H9 (cell line): ENCODE data around the gene GRIP1. TPM values are rescaled to one million over a fixed set of nuclear protein-coding genes. Genes with fewer than 3 reads are reported as not detected.

Source experiments
- DNase-seq: peaks from one replicate; pipeline ENCODE4 v3.0.0-alpha.2; 2017
- H2AFZ ChIP-seq: one replicate; pipeline ENCODE4 v1.6.1; 2013; ENCODE audit warnings: mild to moderate bottlenecking, low read length, control low read depth, moderate library complexity
- H2AK5ac ChIP-seq: 2 replicates; pipeline ENCODE4 v1.6.1; 2013; ENCODE audit warnings: low read length, control low read depth, mixed read lengths; ENCODE audit not compliant: insufficient read length
- H2BK120ac ChIP-seq: one replicate; pipeline ENCODE4 v1.6.1; 2013; ENCODE audit warnings: low read depth, mild to moderate bottlenecking, low read length, control low read depth, inconsistent platforms; ENCODE audit not compliant: poor library complexity, severe bottlenecking
- H2BK12ac ChIP-seq: 2 replicates; pipeline ENCODE4 v1.6.1; 2013; ENCODE audit warnings: low read length, control low read depth, mixed read lengths, low read depth; ENCODE audit not compliant: insufficient read length
- H2BK15ac ChIP-seq: 2 replicates; pipeline ENCODE4 v1.6.1; 2013; ENCODE audit warnings: low read depth, low read length, control low read depth
- H2BK20ac ChIP-seq: one replicate; pipeline ENCODE4 v1.6.1; 2013; ENCODE audit warnings: low read depth, mild to moderate bottlenecking, low read length, control low read depth, inconsistent platforms; ENCODE audit not compliant: poor library complexity, severe bottlenecking
- H2BK5ac ChIP-seq: 2 replicates; pipeline ENCODE4 v1.6.1; 2013; ENCODE audit warnings: low read length, control low read depth, mixed read lengths; ENCODE audit not compliant: insufficient read length
- H3K14ac ChIP-seq: 2 replicates; pipeline ENCODE4 v1.6.1; 2013; ENCODE audit warnings: low read length, control low read depth; ENCODE audit not compliant: insufficient read depth
- H3K18ac ChIP-seq: 2 replicates; pipeline ENCODE4 v1.6.1; 2013; ENCODE audit warnings: low read depth, mild to moderate bottlenecking, mixed read lengths, low read length, control low read depth; ENCODE audit not compliant: insufficient read length
- H3K23ac ChIP-seq: 2 replicates; pipeline ENCODE4 v1.6.1; 2013; ENCODE audit warnings: low read length, control low read depth, mixed read lengths, low read depth; ENCODE audit not compliant: insufficient read length
- H3K23me2 ChIP-seq: 2 replicates; pipeline ENCODE4 v1.6.1; 2013; ENCODE audit warnings: low read depth, mild to moderate bottlenecking, mixed read lengths, low read length, control low read depth; ENCODE audit not compliant: insufficient read length, poor library complexity, severe bottlenecking
- H3K27ac ChIP-seq: 2 replicates; pipeline ENCODE4 v1.5.1; 2013; ENCODE audit warnings: low read length, control low read depth, mixed read lengths, low read depth; ENCODE audit not compliant: insufficient read length
- H3K27me3 ChIP-seq: 2 replicates; pipeline ENCODE4 v1.6.1; 2013; ENCODE audit warnings: low read length, control low read depth, inconsistent platforms; ENCODE audit not compliant: insufficient read depth
- H3K4ac ChIP-seq: 2 replicates; pipeline ENCODE4 v1.6.1; 2013; ENCODE audit warnings: low read depth, mild to moderate bottlenecking, control low read depth, inconsistent platforms, low read length, moderate library complexity
- H3K4me1 ChIP-seq: 2 replicates; pipeline ENCODE4 v1.6.1; 2013; ENCODE audit warnings: low read length, control low read depth, inconsistent platforms; ENCODE audit not compliant: insufficient read depth
- H3K4me2 ChIP-seq: 2 replicates; pipeline ENCODE4 v1.6.1; 2013; ENCODE audit warnings: low read length, control low read depth, mixed read lengths; ENCODE audit not compliant: insufficient read length, insufficient read depth
- H3K56ac ChIP-seq: 2 replicates; pipeline ENCODE4 v1.6.1; 2013; ENCODE audit warnings: low read depth, mild to moderate bottlenecking, mixed read lengths, low read length, control low read depth; ENCODE audit not compliant: insufficient read length
- H3K79me1 ChIP-seq: 2 replicates; pipeline ENCODE4 v1.6.1; 2013; ENCODE audit warnings: low read depth, mild to moderate bottlenecking, moderate library complexity, low read length, control low read depth, inconsistent platforms; ENCODE audit not compliant: insufficient read depth, poor library complexity, severe bottlenecking
- H3K79me2 ChIP-seq: 2 replicates; pipeline ENCODE4 v1.6.1; 2013; ENCODE audit warnings: low read length, control low read depth, inconsistent platforms; ENCODE audit not compliant: insufficient read depth
- H3K9ac ChIP-seq: 2 replicates; pipeline ENCODE4 v1.6.1; 2013; ENCODE audit warnings: low read length, control low read depth, mixed read lengths; ENCODE audit not compliant: insufficient read length; ENCODE audit errors: extremely low read depth
- H3K9me3 ChIP-seq: one replicate; pipeline ENCODE4 v1.6.1; 2013; ENCODE audit warnings: low read depth, low read length, inconsistent platforms; ENCODE audit not compliant: control insufficient read depth
- H3T11ph ChIP-seq: one replicate; pipeline ENCODE4 v1.6.1; 2013; ENCODE audit warnings: mild to moderate bottlenecking, low read length, control low read depth, inconsistent platforms
- H4K20me1 ChIP-seq: one replicate; pipeline ENCODE4 v1.6.1; 2013; ENCODE audit not compliant: control insufficient read depth, insufficient read length, insufficient read depth
- H4K5ac ChIP-seq: 2 replicates; pipeline ENCODE4 v1.6.1; 2013; ENCODE audit warnings: low read depth, mild to moderate bottlenecking, mixed read lengths, low read length, control low read depth; ENCODE audit not compliant: insufficient read length
- H4K8ac ChIP-seq: replicated peaks from 2 replicates; pipeline ENCODE4 v1.6.1; 2013; ENCODE audit warnings: low read length, control low read depth, mixed read lengths, low read depth; ENCODE audit not compliant: insufficient read length
- H4K91ac ChIP-seq: 2 replicates; pipeline ENCODE4 v1.6.1; 2013; ENCODE audit warnings: low read depth, mild to moderate bottlenecking, moderate library complexity, mixed read lengths, low read length, control low read depth; ENCODE audit not compliant: insufficient read length
- H3K27ac Mint-ChIP-seq, 3 experiments: 2 replicates in 2 of 3; 3 replicates in 1 of 3; pipeline ENCODE4 v1.8.0; 2020 to 2021; ENCODE audit warnings: mixed read lengths in 3 of 3, mild to moderate bottlenecking in 1 of 3, moderate library complexity in 1 of 3
- H3K27me3 Mint-ChIP-seq: 2 replicates; pipeline ENCODE4 v1.8.0; 2021; ENCODE audit warnings: low read depth, mild to moderate bottlenecking, moderate library complexity, mixed read lengths
- H3K36me3 Mint-ChIP-seq, 3 experiments: 2 replicates in 2 of 3; 3 replicates in 1 of 3; pipeline ENCODE4 v1.8.0; 2020 to 2021; ENCODE audit warnings: low read depth in 3 of 3, mixed read lengths in 3 of 3; ENCODE audit not compliant: insufficient read depth in 1 of 3
- H3K4me1 Mint-ChIP-seq, 2 experiments: 2 replicates each; pipeline ENCODE4 v1.8.0; 2020; ENCODE audit warnings: mixed read lengths in 2 of 2
- H3K4me3 Mint-ChIP-seq, 2 experiments: 2 replicates in 1 of 2; 3 replicates in 1 of 2; pipeline ENCODE4 v1.8.0; 2020 to 2021; ENCODE audit warnings: mild to moderate bottlenecking in 2 of 2, mixed read lengths in 2 of 2, moderate library complexity in 1 of 2
- H3K9me3 Mint-ChIP-seq, 2 experiments: 2 replicates in 1 of 2; 3 replicates in 1 of 2; pipeline ENCODE4 v1.8.0; 2020; ENCODE audit warnings: mild to moderate bottlenecking in 2 of 2, mixed read lengths in 2 of 2, moderate library complexity in 1 of 2
- CTCF ChIP-seq: fragments of 200-600 bp; sonication (generic); conservative IDR thresholded peaks from 3 replicates; pipeline ENCODE4 v1.8.0; 2021; ENCODE audit warnings: antibody characterized with exemption, mild to moderate bottlenecking
- WGBS: extraction: QIAGEN DNeasy Blood & Tissue Kit; methylation state at CpG from one replicate; pipeline ENCODE4 v1.1.7; 2013; ENCODE audit warnings: missing lambda C conversion rate, low lambda C conversion rate, mixed read lengths; ENCODE audit not compliant: insufficient read length; ENCODE audit errors: extremely low coverage; 5-methylcytosine and 5-hydroxymethylcytosine counted together
- total RNA-seq: library from RNA; stranded (reverse); gene quantifications from 2 replicates; pipeline ENCODE4 v1.2.1, GENCODE V29; 2021

The GRIP1 gene
- total RNA-seq, 1 experiment from 2014 or later = 19.5 TPM

GRCh38 chr12:66345956-66346355 lies 332.9 kb downstream of the GRIP1 start:
- H4K5ac ChIP-seq = no peak overlapping the region
- no peak overlapping the region for H3K27ac Mint-ChIP-seq
- H2AFZ ChIP-seq = no peak overlapping the region
- no peak overlapping the region for H2BK12ac ChIP-seq
- H3K36me3 Mint-ChIP-seq = peaks cover 21 to 24% (median 22%) of the 10 kb centered on the region in 3 experiments
- no peak for TF ChIP-seq CTCF
- no CpG with 5 or more reads among the region's 2 CpGs for WGBS
- no peak overlapping the region for H4K91ac ChIP-seq
- H3K4me2 ChIP-seq = no peak overlapping the region
- no peaks in the 10 kb centered on the region for H3K79me1 ChIP-seq
- H3K27me3 Mint-ChIP-seq = no peaks in the 10 kb centered on the region
- no peak for DNase-seq
- no peak overlapping the region for H3K4me3 Mint-ChIP-seq
- no peak overlapping the region for H2BK15ac ChIP-seq
- peaks cover 16 to 18% of the 10 kb centered on the region in 2 experiments; a peak in 4 of 5 replicates for H3K9me3 Mint-ChIP-seq
- H3K56ac ChIP-seq = no peak overlapping the region
- no peaks in the 10 kb centered on the region for H3K4me1 Mint-ChIP-seq
- H3K4ac ChIP-seq = no peak overlapping the region
- no peak overlapping the region for H2BK120ac ChIP-seq
- no peak overlapping the region for H3T11ph ChIP-seq
- H3K9me3 ChIP-seq = peaks cover 4% of the 10 kb centered on the region
- no peak overlapping the region for H3K27ac ChIP-seq
- no peak overlapping the region for H2BK5ac ChIP-seq
- no peak overlapping the region for H3K14ac ChIP-seq
- no peak overlapping the region for H2AK5ac ChIP-seq
- H3K79me2 ChIP-seq = no peaks in the 10 kb centered on the region
- H4K8ac ChIP-seq = no peak overlapping the region
- H3K4me1 ChIP-seq = no peaks in the 10 kb centered on the region
- no peaks in the 10 kb centered on the region for H3K23me2 ChIP-seq
- H3K18ac ChIP-seq = no peak overlapping the region
- no peak overlapping the region for H3K9ac ChIP-seq
- H2BK20ac ChIP-seq = no peak overlapping the region
- H3K27me3 ChIP-seq = no peaks in the 10 kb centered on the region
- no peak overlapping the region for H3K23ac ChIP-seq
- no peaks in the 10 kb centered on the region for H4K20me1 ChIP-seq
